Stimulated activated CD8-positive, alpha-beta memory T cell treated with anti-CD3 and anti-CD28 coated beads, Interleukin-7, amount 100 ng/mL, for 4 hours (primary cell): ENCODE results near the gene ENOX2.
"Not testable (repeated sequence)": the region's sequence is repeated elsewhere in the genome, so short reads cannot be mapped to it uniquely, and the experiment has no call there.

Experiments used
- DNase-seq, 2 donors: peaks; one replicate each; pipeline ENCODE4 v3.0.0-alpha.2; 2020; ENCODE audit warnings: low read depth in 2 of 2

Gene ENOX2

GRCh38 chrX:130827648-130828047 lies 75.4 kb downstream of the ENOX2 start:
- DNase-seq: no peak

- DNase-seq: no peak
Measured at GRCh38 chrX:130826249-130826648, 76.8 kb downstream of the ENOX2 start.

- DNase-seq: no peak
Measured at GRCh38 chrX:130825525-130825924, 77.5 kb downstream of the ENOX2 start.

GRCh38 chrX:130819367-130819766 lies 83.6 kb downstream of the ENOX2 start:
- not testable (repeated sequence) for DNase-seq

DNA sequence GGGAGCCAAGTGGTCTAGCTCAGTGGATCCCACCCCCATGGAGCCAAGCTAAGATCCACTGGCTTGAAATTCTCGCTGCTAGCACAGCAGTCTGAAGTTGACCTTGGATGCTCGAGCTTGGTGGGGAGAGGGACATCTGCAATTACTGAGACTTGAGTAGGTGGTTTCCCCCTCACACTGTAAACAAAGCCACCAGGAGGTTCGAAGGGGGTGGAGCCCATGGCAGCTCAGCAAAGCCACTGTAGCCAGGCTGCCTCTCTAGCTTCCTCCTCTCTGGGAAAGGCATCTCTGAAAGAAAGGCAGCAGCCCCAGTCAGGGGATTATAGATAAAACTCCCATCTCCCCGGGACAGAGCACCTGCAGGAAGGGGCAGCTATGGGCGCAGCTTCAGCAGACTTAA lies 89.1 kb downstream of the ENOX2 start:
- DNase-seq: not testable (repeated sequence)

DNA sequence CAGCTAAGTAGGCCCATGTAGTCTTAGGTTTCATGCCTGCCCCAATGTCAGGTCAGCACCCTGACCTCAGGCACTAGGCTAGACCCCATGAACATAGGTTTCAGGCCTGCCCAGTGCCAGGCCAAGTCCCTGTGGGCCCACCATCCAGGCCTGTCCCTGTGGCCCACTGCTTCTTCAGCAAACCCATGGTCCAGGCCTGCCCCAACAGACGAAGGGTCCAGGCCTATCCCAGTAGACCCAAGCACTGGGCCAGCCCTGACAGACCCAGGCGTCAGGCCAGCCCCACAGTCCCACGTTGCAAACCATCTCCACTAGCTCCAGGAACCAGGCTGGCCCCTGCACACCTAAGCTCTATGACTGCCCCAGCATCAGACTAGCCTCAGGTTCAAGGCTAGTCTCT lies 92.4 kb downstream of the ENOX2 start:
- no peak for DNase-seq

- DNase-seq: no peak
Measured at GRCh38 chrX:130805903-130806302, 97.1 kb downstream of the ENOX2 start.

- DNase-seq: no peak
Measured at GRCh38 chrX:130803537-130803936, 99.5 kb downstream of the ENOX2 start.

DNA sequence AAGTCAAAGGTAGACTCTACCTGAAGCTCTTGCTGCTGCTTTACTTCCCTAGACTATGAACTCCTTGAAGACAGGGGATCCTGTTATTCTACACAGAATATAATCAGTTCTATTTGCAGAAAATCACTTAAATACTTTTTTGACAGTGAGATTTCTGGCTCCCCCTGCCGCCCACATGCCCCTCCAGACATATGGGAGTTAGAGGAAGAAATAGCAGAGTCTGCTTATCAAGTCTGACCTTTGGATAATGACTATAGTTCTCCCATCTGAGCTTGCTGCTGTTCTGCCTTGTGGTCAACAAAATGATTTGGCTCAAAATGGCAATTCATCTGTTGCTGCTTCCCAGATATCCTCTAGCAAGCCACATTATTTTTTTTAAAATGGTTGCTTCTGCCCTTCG lies 101.1 kb downstream of the ENOX2 start:
- DNase-seq: no peak

DNA sequence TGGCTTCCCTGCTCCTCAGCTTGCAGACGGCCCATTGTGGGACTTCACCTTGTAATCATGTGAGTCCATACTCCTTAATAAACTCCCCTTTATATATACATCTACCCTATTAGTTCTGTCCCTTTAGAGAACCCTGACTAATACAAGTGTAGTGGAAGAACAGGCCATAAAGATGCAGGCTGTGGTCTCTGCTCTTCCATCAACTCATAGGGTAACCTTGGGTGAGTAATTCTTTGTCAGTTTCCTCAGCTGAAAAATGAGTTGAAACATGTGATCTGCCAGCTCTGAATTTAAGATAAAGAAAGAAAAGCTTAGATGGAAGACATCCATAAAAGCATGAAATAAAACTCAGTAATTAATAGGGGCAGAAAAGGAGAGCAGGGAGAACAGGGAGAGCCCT lies 103.6 kb downstream of the ENOX2 start:
- DNase-seq: no peak

GRCh38 chrX:130793975-130794374 lies 109.0 kb downstream of the ENOX2 start:
- DNase-seq: no peak

DNA sequence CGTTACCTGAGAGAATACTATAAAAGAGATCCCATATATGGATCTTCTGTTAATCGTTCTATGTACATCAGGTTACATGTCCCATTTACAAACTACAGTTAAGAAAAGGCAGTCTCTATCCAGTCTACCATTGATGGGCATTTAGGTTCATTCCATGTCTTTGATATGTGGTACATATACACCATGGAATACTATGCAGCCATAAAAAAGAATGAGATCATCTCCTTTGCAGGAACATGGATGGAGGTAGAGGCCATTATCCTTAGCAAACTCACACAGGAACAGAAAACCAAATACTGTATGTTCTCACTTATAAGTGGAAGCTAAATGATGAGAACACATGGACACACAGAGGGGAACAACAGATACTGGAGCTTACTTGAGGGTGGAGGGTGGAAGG lies 111.1 kb downstream of the ENOX2 start:
- not testable (repeated sequence) for DNase-seq

DNA sequence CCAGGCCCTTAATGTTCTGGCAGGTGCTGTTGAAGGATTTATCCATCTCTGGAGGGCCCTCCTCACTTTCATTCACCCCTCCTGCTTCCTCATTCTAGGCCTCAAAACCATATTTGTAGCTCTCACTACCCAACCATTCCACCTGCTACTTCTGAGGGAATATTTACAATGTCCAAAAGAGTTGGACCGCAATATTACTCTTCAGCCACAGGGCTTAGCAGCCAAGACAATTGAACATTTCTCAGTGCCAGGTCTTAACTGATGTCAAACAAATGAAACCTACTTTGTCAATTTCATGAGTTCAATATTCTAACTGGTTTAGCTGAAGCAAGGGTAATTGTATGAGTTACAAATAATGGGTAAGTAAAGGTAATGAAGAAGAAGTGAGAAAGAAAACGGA lies 113.2 kb downstream of the ENOX2 start:
- DNase-seq: no peak

- DNase-seq: no peak
Measured at GRCh38 chrX:130788786-130789581, 114.0 kb downstream of the ENOX2 start.

- DNase-seq: no peak
Measured at GRCh38 chrX:130786030-130786429, 117.0 kb downstream of the ENOX2 start.

- no peak for DNase-seq
Measured at GRCh38 chrX:130778773-130779172, 124.2 kb downstream of the ENOX2 start.

- DNase-seq: no peak
Measured at GRCh38 chrX:130775849-130776248, 127.2 kb downstream of the ENOX2 start.

GRCh38 chrX:130772776-130773143 lies 130.2 kb downstream of the ENOX2 start:
- DNase-seq: no peak

DNA sequence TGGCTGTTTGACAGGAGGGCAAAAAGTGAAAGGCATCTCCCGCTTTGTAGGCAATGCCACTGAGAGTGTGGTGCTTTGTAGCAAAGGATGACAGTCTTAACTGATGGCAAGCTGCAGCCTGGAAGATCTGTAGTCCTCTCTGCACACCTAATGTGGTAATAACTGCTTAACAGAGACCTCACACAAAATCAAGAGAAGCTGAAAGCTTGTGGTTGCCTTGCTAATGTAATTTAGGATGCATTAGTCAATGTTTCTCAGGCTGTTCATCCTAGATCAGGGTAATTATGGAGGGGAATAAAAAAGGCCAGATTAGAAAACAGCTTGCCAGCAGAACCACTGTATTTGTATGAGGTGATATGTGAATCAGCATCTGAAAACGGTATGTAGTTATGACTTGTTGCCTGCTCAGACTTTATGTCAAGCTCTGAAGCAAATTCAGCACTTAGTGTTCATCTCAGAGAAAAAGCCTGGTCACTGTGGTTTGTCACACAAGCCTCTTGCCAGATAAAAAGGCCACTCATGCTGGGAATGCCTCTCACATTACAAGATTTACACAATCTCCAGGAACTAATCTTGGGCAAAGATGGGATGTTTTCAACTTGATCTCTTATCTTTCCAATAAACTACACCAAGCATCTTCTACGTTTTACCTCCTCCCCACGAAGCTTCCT lies 130.8 kb downstream of the ENOX2 start:
- no peak for DNase-seq

GRCh38 chrX:130771648-130772047 lies 131.4 kb downstream of the ENOX2 start:
- DNase-seq: no peak

DNA sequence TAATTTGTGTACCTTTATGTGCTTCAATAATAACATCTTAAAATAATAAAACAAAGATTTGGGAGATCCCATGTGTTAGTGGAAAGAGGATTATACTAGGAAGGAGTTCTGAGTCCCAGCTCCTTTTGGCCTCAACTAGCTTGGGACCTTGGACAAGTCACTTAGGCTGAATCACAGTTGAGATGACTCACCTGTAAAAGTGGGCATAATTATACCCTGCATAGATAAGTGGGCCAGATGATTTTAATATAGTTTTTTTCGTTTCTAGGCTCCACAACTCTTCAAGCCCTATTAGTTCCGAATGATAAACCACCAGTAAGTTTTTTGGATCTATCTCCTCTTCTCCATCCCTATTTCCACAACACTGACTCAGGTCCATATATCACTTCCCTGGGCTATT lies 131.8 kb downstream of the ENOX2 start:
- DNase-seq: no peak

GRCh38 chrX:130770615-130771014 lies 132.4 kb downstream of the ENOX2 start:
- DNase-seq: no peak

- DNase-seq: no peak
Measured at GRCh38 chrX:130769835-130770234, 133.2 kb downstream of the ENOX2 start.

DNA sequence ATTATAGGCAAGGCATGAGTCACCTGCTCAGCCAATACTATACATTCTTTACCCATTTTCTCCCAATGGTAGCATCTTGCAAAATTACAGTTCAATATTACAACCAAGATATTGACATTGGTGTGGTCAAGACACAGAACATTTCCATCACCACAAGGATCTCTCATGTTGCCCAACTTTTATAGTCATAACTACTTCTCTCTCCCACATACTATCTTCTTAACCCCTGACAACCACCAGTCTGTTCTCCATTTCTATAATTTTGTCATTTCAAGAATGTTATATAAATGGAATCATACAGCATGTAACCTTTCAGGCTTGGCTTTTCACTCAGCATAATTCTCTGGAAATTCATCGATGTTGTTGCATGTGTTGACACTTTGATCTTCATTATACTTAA lies 144.9 kb downstream of the ENOX2 start:
- DNase-seq: no peak
